SU-DHL-6 (cell line): Measurements from ENCODE around the gene NTRK2.

Experiments
- EZH2phosphoT487 ChIP-seq: fragments of 200-600 bp; sonication (generic), shearing (Covaris generic); conservative IDR thresholded peaks from 2 replicates; pipeline ENCODE4 v1.6.1; 2018; ENCODE audit warnings: mild to moderate bottlenecking, antibody characterized with exemption, low read length, moderate library complexity, mixed read lengths
- TF ChIP-seq, protein P1 (sequence below): fragments of 200-600 bp; sonication (generic); IDR thresholded peaks from one replicate; pipeline ENCODE4 v1.5.1; 2017; ENCODE audit warnings: antibody characterized with exemption, mild to moderate bottlenecking, low read length, moderate library complexity; ENCODE audit not compliant: insufficient read depth, poor library complexity, severe bottlenecking

DNA sequence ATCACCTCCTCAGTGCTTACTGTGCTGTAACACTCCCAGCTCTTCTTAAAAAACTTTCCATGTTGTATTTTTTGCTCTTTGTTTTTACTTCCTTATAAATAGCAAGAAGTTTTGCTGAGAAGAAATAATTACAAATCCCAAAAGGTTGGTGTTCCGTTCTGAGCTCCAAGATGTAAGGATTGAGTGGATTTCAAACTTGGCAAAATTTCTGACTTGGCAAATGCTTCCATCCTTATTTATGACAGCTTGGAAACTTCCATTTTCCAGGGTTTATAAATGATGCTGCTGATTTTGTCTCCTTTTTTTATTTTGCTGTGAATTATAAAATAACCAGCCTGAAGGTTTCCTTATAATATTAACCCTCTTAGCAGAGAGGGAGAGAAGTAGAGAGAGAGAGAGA is 151.9 kb downstream of the NTRK2 start:
- TF ChIP-seq, protein P1, sequence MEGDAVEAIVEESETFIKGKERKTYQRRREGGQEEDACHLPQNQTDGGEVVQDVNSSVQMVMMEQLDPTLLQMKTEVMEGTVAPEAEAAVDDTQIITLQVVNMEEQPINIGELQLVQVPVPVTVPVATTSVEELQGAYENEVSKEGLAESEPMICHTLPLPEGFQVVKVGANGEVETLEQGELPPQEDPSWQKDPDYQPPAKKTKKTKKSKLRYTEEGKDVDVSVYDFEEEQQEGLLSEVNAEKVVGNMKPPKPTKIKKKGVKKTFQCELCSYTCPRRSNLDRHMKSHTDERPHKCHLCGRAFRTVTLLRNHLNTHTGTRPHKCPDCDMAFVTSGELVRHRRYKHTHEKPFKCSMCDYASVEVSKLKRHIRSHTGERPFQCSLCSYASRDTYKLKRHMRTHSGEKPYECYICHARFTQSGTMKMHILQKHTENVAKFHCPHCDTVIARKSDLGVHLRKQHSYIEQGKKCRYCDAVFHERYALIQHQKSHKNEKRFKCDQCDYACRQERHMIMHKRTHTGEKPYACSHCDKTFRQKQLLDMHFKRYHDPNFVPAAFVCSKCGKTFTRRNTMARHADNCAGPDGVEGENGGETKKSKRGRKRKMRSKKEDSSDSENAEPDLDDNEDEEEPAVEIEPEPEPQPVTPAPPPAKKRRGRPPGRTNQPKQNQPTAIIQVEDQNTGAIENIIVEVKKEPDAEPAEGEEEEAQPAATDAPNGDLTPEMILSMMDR = no peak
- TF ChIP-seq EZH2phosphoT487 = no peak
